H1 (cell line): Measurements from ENCODE around the gene POMZP3.
"Not testable (repeated sequence)": the region's sequence is repeated elsewhere in the genome, so short reads cannot be mapped to it uniquely, and the experiment has no call there.

Experiments used
- CEBPB ChIP-seq: IDR thresholded peaks from 2 replicates; pipeline ENCODE4 v1.6.1; 2012; ENCODE audit warnings: low read depth, low read length
- CTCF ChIP-seq, 3 experiments: IDR thresholded peaks; 1 replicate in 2 of 3; 2 replicates in 1 of 3; pipeline versions ENCODE4 v1.5.1 to v1.6.1; 2011; ENCODE audit warnings: low read length in 3 of 3, mild to moderate bottlenecking in 3 of 3, inconsistent platforms in 2 of 3, low read depth in 1 of 3, moderate library complexity in 1 of 3; ENCODE audit not compliant: insufficient read depth in 1 of 3; ENCODE audit errors: control extremely low read depth in 1 of 3
- JUN ChIP-seq: IDR thresholded peaks from 2 replicates; pipeline ENCODE4 v1.6.1; 2011; ENCODE audit warnings: low read depth, mild to moderate bottlenecking, improper control_type of control experiment, low read length
- KDM1A ChIP-seq: fragments of 200-600, 300-600 bp; sonication (generic); IDR thresholded peaks from 2 replicates; pipeline ENCODE4 v1.7.1; 2016; ENCODE audit warnings: mild to moderate bottlenecking, low read length, borderline replicate concordance
- POLR2A ChIP-seq, 2 experiments: IDR thresholded peaks; 1 replicate in 1 of 2; 2 replicates in 1 of 2; pipeline ENCODE4 v1.6.1; 2011; ENCODE audit warnings: low read depth in 2 of 2, low read length in 2 of 2, mild to moderate bottlenecking in 2 of 2; ENCODE audit errors: control extremely low read depth in 1 of 2
- POLR2AphosphoS5 ChIP-seq: IDR thresholded peaks from 2 replicates; pipeline ENCODE4 v1.6.1; 2011; ENCODE audit warnings: low read depth, low read length
- YY1 ChIP-seq: IDR thresholded peaks from 2 replicates; pipeline ENCODE4 v1.6.1; 2011; ENCODE audit warnings: low read depth, mild to moderate bottlenecking, low read length

- TF ChIP-seq JUN; POLR2AphosphoS5; CTCF (IDR thresholded peaks at IDR 0.05; ENCODE audit: control extremely low read depth in 1 of 3, insufficient read depth in 1 of 3, low read depth in 1 of 3, low read length in 3 of 3); KDM1A; YY1; CEBPB: not testable (repeated sequence)
- peak in 1 of 2 experiments; percentile 67; a peak in 1 of 3 replicates for TF ChIP-seq POLR2A (IDR thresholded peaks at IDR 0.05; ENCODE audit: control extremely low read depth in 1 of 2, low read depth in 2 of 2, low read length in 2 of 2)
Observed at GRCh38 chr7:76626989-76627642, at the start of gene POMZP3.
